A549 treated with Hydrocortisone at 1 μM for 4 hours (cell line): ENCODE results near the gene ZDHHC18. TPM values are rescaled to one million over a fixed set of nuclear protein-coding genes. Genes with fewer than 3 reads are reported as not detected.

Source experiments
- total RNA-seq: library from RNA; stranded (reverse); fragments of 200-300 nt; extraction: Qiagen RNA extraction; gene quantifications from 5 replicates; pipeline ENCODE4 v1.2.3, GENCODE V29; 2022

The ZDHHC18 gene
- 40.4 to 44.5 TPM (median 41.3 TPM) in 5 replicates for total RNA-seq

GRCh38 chr1:26826261-26827105 lies at the start of gene ZDHHC18:
Gene ZDHHC18 (plus strand): TSS chr1:26826688. CDS start chr1:26826805, 117 bp downstream.

GRCh38 chr1:26787706-26788514 lies 38.6 kb upstream of the ZDHHC18 start, which contains the start of gene PIGV:
Gene PIGV (plus strand): TSS chr1:26787950. CDS start chr1:26790816, 2,866 bp downstream.

GRCh38 chr1:26862781-26863684 lies 36.5 kb downstream of the ZDHHC18 start, which contains the start of gene SFN:
Gene SFN (plus strand): TSS chr1:26863149. CDS start chr1:26863213, 64 bp downstream.

GRCh38 chr1:26889551-26890466 lies 63.3 kb downstream of the ZDHHC18 start, which contains the start of gene GPN2:
Gene GPN2 (minus strand): TSS chr1:26890283. CDS start chr1:26890096, 187 bp downstream.

GRCh38 chr1:26900001-26900814 lies 73.7 kb downstream of the ZDHHC18 start, which contains the start of gene GPATCH3:
Gene GPATCH3 (minus strand): TSS chr1:26900467. CDS start chr1:26900442, 25 bp downstream.

Other genes starting within 250 kb of the ZDHHC18 start
- gene ARID1A, start 130.7 kb upstream of the ZDHHC18 start, total RNA-seq: 34.7 to 47.6 TPM (median 36.9 TPM) in 5 replicates
- 5.5 to 6.9 TPM (median 6.3 TPM) in 5 replicates for gene PIGV, start 38.7 kb upstream of the ZDHHC18 start, total RNA-seq
- gene SFN, start 36.5 kb downstream of the ZDHHC18 start, total RNA-seq: 509 to 664 TPM (median 575 TPM) in 5 replicates
- 18.8 to 32.6 TPM (median 28.4 TPM) in 5 replicates for gene GPN2, start 63.6 kb downstream of the ZDHHC18 start, total RNA-seq
- 9.4 to 11.4 TPM (median 10.7 TPM) in 5 replicates for gene GPATCH3, start 73.8 kb downstream of the ZDHHC18 start, total RNA-seq
- 0.09 to 0.14 TPM in 2 of 5 replicates, not detected in the others for gene NR0B2, start 87.3 kb downstream of the ZDHHC18 start, total RNA-seq
- gene NUDC, start 95.1 kb downstream of the ZDHHC18 start, total RNA-seq: 121 to 147 TPM (median 128 TPM) in 5 replicates
- 0.20 to 0.35 TPM (median 0.26 TPM) in 5 replicates for gene KDF1, start 133.8 kb downstream of the ZDHHC18 start, total RNA-seq
- 200 to 287 TPM (median 278 TPM) in 5 replicates for gene TRNP1, start 167.0 kb downstream of the ZDHHC18 start, total RNA-seq
- gene TENT5B, start 186.2 kb downstream of the ZDHHC18 start, total RNA-seq: 1.3 to 1.9 TPM (median 1.5 TPM) in 5 replicates